BLaER1 treated with 17β-estradiol and CSF1 and Interleukin-3, amounts not matched to agents 10 nM and 100 nM (cell line): ENCODE data around the gene CYB561A3.

Experiments used
- H3K27ac ChIP-seq, 11 experiments: shearing (Covaris generic); formaldehyde crosslinking; 2 replicates each; pipeline ENCODE4 v1.8.1; 2022
- H3K27me3 ChIP-seq, 11 experiments: shearing (Covaris generic); formaldehyde crosslinking; 2 replicates each; pipeline ENCODE4 v1.8.1; 2022
- H3K36me3 ChIP-seq, 11 experiments: shearing (Covaris generic); formaldehyde crosslinking; 2 replicates each; pipeline ENCODE4 v1.8.1; 2022
- H3K4me1 ChIP-seq, 10 experiments: shearing (Covaris generic); formaldehyde crosslinking; 2 replicates each; pipeline ENCODE4 v1.8.1; 2022
- H3K4me2 ChIP-seq, 11 experiments: shearing (Covaris generic); formaldehyde crosslinking; 2 replicates each; pipeline ENCODE4 v1.8.1; 2022
- H3K4me3 ChIP-seq, 10 experiments: shearing (Covaris generic); formaldehyde crosslinking; 2 replicates each; pipeline ENCODE4 v1.8.1; 2022
- H3K9ac ChIP-seq, 11 experiments: shearing (Covaris generic); formaldehyde crosslinking; 2 replicates each; pipeline ENCODE4 v1.8.1; 2022
- H3K9me3 ChIP-seq, 11 experiments: shearing (Covaris generic); formaldehyde crosslinking; replicated peaks in 1 of 11; 2 replicates each; pipeline ENCODE4 v1.8.1; 2022
- H4K20me1 ChIP-seq, 11 experiments: shearing (Covaris generic); formaldehyde crosslinking; 2 replicates each; pipeline ENCODE4 v1.8.1; 2022
- Cebpa-rat ChIP-seq, 11 experiments: shearing (Covaris generic); IDR thresholded peaks; 2 replicates each; pipeline ENCODE4 v1.8.1; 2022

The CYB561A3 gene, protein sequence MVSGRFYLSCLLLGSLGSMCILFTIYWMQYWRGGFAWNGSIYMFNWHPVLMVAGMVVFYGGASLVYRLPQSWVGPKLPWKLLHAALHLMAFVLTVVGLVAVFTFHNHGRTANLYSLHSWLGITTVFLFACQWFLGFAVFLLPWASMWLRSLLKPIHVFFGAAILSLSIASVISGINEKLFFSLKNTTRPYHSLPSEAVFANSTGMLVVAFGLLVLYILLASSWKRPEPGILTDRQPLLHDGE

DNA sequence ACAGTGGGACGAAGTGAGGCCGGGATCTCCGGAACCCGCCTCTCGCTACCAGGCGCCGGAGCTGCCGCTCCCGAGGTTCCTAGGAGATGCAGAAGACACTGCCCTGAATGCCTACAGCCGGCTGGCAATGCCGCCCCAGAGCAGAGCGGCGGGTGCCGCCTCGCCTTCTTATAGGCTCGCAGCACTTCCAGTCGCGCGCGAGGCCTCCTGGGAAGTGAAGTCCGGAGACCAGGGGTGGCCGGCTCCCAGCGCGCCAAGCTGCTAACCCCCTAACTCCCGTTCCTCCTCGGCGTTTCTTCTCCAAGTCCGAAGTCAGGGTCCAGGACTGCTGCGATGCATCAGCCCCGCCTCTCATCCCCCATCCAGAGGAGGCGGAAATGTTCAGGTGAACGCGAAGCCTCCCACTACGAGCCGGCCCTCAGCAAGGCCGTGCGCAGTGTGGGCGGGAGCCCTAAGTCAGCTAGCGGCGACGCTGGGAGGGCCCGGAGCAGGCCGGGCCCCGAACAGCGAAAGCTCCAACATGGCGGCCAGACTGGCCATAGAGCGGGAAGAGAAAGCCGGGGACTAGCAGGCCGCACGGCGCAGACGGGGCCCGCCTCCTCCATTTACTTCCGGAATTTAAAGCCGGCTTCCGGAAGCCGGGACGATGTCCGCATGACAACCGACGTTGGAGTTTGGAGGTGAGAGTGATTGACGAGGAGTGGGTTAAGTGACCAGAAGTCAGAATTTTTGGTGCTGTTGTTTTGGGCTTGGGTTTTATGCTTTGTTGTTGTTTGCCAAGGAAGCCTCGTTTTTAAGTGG lies at the start of gene CYB561A3, which contains the start of gene TMEM138:
Gene CYB561A3 (minus strand): TSS at position 142 of the 801 bp plus-strand sequence. CDS start 5,169 bp downstream, outside the sequence.
Gene TMEM138 (plus strand): TSS at position 634 of the 801 bp plus-strand sequence. CDS start 2,017 bp downstream, outside the sequence.
- Histone ChIP-seq H4K20me1 (peaks cover 0 to 12% (median 0%) of the 10 kb centered on the region in 11 experiments; a peak in 2 of 22 replicates), H3K27me3 (no peaks in the 10 kb centered on the region), H3K9me3 (no peaks in the 10 kb centered on the region), H3K36me3 (peaks cover 32 to 38% (median 36%) of the 10 kb centered on the region in 11 experiments), H3K27ac (peak within 1 kb of the TSS; percentile 88 to 99 (median 96)), H3K4me2 (peak within 1 kb of the TSS; percentile 85 to 98 (median 90)), H3K4me1 (peaks cover 55 to 59% (median 58%) of the 10 kb centered on the region in 10 experiments), H3K9ac (peak within 1 kb of the TSS; percentile 88 to 99 (median 94)), H3K4me3 (peak within 1 kb of the TSS; percentile 67 to 86 (median 78))
- TF ChIP-seq Cebpa-rat (IDR thresholded peaks at IDR 0.05) = no peak

DNA sequence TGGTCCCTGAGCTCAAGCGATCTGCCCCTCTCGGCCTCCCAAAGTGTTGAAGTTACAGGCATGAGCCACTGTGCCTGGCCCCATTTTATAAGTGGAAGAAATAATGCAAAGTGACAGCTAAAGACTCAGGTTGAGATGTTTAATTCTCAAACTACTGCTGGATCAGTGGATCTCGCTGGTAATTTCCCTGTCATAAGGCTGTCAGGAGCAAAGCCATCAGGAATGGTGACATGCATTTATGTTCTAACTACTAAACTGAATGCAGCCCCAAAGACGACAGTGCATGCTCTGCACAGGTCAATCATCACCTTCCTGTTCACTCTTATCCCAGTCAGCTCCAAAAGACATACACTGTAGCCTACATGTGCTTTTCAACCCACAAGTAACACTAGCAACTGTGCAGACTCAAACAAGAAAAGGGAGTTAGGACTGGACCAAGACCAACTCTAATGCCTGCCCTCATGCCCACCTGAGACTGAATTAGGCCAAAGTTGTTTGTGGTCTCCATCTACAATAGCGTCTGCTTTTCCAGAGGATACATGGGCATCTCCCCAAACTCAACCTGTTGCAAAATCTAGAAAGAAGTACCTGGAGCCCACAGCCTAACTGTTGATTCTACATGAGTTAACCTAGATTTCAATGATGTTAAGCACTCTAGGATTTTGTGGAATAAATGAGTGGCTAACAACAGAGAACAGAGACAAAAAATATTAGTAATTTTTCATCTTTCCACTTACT lies 45.5 kb upstream of the CYB561A3 start:
- no peak for TF ChIP-seq Cebpa-rat (IDR thresholded peaks at IDR 0.05)
- Histone ChIP-seq H3K27ac (no peak overlapping the region), H3K4me3 (no peak overlapping the region), H3K9ac (no peak overlapping the region), H3K4me1 (peaks cover 0 to 14% (median 0%) of the 10 kb centered on the region in 10 experiments; a peak in 4 of 20 replicates), H3K4me2 (no peak overlapping the region), H3K36me3 (peaks cover 93 to 100% (median 100%) of the 10 kb centered on the region in 11 experiments), H4K20me1 (peaks cover 29 to 96% (median 66%) of the 10 kb centered on the region in 11 experiments; a peak in 20 of 22 replicates), H3K9me3 (no peaks in the 10 kb centered on the region), H3K27me3 (no peaks in the 10 kb centered on the region)

DNA sequence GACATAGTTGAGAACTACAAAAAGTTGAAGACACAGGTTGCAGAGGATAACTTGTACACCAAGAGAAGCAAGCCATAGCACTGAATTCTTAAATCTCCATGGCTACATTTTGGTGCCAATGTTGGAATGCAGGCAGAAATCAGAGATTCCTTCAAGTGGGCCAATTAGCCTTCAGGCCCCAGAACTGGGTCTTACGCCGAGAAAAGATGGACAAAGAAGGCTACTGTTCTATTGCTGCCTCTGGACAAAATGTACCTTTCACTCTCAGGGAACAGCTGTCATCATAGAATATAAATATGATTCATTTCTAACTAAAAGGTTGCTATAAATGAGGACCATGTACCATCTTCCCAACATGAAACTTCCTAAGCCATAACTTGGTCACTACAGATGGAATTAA lies 44.4 kb upstream of the CYB561A3 start:
- H3K9me3 ChIP-seq = no peaks in the 10 kb centered on the region
- H3K9ac ChIP-seq = no peak overlapping the region
- H3K4me3 ChIP-seq = no peak overlapping the region
- H3K4me2 ChIP-seq = no peak overlapping the region
- H3K36me3 ChIP-seq = peaks cover 82 to 100% (median 99%) of the 10 kb centered on the region in 11 experiments
- H4K20me1 ChIP-seq = peaks cover 29 to 96% (median 65%) of the 10 kb centered on the region in 11 experiments; a peak in 20 of 22 replicates
- TF ChIP-seq Cebpa-rat (IDR thresholded peaks at IDR 0.05) = no peak
- H3K27me3 ChIP-seq = no peaks in the 10 kb centered on the region
- peaks cover 0 to 19% (median 0%) of the 10 kb centered on the region in 10 experiments; a peak in 4 of 20 replicates for H3K4me1 ChIP-seq
- no peak overlapping the region for H3K27ac ChIP-seq

DNA sequence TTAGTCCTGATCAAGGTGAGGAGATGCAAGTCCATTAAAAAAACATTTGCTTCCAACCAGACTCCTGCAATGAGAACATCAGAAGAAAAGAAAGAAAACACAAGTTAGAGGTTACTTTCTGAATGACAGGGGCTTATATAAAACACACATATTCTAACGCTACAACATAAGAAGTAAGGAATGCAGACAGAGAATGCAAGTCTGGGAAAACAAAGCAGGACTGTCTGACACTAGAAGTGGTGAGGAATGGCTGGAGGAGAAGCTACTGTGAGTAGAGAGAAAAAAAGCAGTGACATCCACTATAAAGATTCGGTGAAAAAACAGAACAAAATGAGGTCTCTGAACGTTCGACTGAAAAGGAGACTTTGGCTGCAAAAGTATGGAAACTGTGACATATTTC lies 43.0 kb upstream of the CYB561A3 start:
- H3K4me3 ChIP-seq = no peak overlapping the region

DNA sequence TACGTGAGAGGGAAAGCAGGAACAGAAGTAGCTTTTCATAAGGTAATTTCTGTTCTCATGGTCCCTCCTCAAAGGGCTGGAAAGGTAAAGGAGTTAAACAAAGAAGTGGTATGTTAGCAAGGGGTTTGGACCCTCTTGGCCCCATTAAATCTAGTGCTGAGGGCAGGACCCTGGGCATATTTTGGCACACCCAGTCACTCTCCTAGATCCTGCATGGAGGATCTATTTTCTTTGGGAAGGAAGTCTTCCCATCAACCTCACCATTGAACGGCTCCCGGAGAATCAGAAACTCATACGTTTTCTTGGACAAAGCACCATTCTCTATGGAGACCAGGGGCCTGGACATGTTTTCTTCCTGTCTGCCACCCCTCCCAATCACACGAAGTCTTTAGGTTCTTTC lies 42.4 kb upstream of the CYB561A3 start:
- peaks cover 63 to 88% (median 84%) of the 10 kb centered on the region in 11 experiments for H3K36me3 ChIP-seq
- H3K27me3 ChIP-seq = no peaks in the 10 kb centered on the region
- H3K4me2 ChIP-seq = peak overlapping the region in 2 of 11 experiments; percentile 1 to 10; a peak in 2 of 22 replicates
- TF ChIP-seq Cebpa-rat (IDR thresholded peaks at IDR 0.05) = no peak
- H3K27ac ChIP-seq = no peak overlapping the region
- H3K9ac ChIP-seq = no peak overlapping the region
- H3K4me1 ChIP-seq = peaks cover 0 to 24% (median 0%) of the 10 kb centered on the region in 10 experiments; a peak in 4 of 20 replicates
- H3K9me3 ChIP-seq = no peaks in the 10 kb centered on the region
- H4K20me1 ChIP-seq = peaks cover 29 to 77% (median 63%) of the 10 kb centered on the region in 11 experiments; a peak in 20 of 22 replicates
- H3K4me3 ChIP-seq = no peak overlapping the region

More for the DNA sequence above, 43.0 kb upstream of the CYB561A3 start:
- Histone ChIP-seq H3K27ac (no peak overlapping the region), H3K36me3 (peaks cover 68 to 93% (median 89%) of the 10 kb centered on the region in 11 experiments), H3K4me2 (no peak overlapping the region), H3K9ac (no peak overlapping the region), H3K9me3 (no peaks in the 10 kb centered on the region), H3K4me1 (peaks cover 0 to 24% (median 0%) of the 10 kb centered on the region in 10 experiments; a peak in 4 of 20 replicates), H4K20me1 (peaks cover 29 to 83% (median 63%) of the 10 kb centered on the region in 11 experiments; a peak in 20 of 22 replicates), H3K27me3 (no peaks in the 10 kb centered on the region)
- no peak for TF ChIP-seq Cebpa-rat (IDR thresholded peaks at IDR 0.05)

DNA sequence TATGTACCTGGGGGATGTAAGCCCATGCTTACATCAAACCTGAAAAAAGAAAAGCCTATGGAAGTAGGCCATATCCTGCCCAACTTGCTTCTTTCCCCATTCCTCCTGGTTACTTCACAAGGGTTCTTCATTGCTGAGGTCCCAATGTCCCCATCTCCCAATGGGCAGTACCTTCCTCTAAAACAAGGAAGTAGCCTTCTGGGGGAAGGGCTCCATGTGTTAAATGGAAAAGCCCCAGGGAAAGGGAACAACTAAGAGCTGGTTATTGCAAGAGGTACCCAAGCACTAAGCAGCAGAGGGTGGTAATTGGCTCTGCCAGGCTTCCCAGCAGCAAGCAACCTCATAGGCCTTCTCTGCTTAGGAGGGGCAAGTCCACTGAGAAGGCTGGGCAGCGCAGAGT lies 42.0 kb upstream of the CYB561A3 start:
- Histone ChIP-seq H3K36me3 (peaks cover 63 to 86% (median 81%) of the 10 kb centered on the region in 11 experiments), H3K27ac (no peak overlapping the region), H3K4me1 (peaks cover 0 to 24% (median 0%) of the 10 kb centered on the region in 10 experiments; a peak in 4 of 20 replicates), H3K9ac (no peak overlapping the region), H3K27me3 (no peaks in the 10 kb centered on the region), H4K20me1 (peaks cover 29 to 73% (median 61%) of the 10 kb centered on the region in 11 experiments; a peak in 20 of 22 replicates), H3K9me3 (no peaks in the 10 kb centered on the region), H3K4me3 (no peak overlapping the region), H3K4me2 (peak overlapping the region in 2 of 11 experiments; percentile 1 to 10; a peak in 2 of 22 replicates)
- TF ChIP-seq Cebpa-rat (IDR thresholded peaks at IDR 0.05) = no peak

DNA sequence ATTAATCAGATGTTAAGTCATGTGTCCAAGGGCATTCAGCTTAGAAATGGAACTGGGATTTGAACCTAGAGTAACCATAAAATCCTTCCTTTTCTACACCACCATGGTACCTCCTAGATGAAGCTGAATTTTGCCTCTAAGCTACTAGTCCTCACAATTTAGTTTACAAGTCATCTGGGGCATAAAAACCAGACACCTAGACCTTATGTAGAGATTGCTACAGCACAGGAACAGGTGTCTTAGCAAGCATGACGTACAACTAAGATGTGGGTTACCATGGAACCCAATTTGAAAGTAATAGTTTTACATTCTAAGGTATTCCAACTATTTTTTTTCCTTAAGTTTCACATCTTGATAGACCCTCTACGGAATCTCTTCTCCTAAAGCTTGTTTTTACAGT lies 39.9 kb upstream of the CYB561A3 start:
- no peak overlapping the region for H3K27ac ChIP-seq
- H3K36me3 ChIP-seq = peaks cover 55 to 81% (median 61%) of the 10 kb centered on the region in 11 experiments
- no peak for TF ChIP-seq Cebpa-rat (IDR thresholded peaks at IDR 0.05)
- H3K4me3 ChIP-seq = no peak overlapping the region
- H3K9ac ChIP-seq = no peak overlapping the region
- no peak overlapping the region for H3K4me2 ChIP-seq
- no peaks in the 10 kb centered on the region for H3K27me3 ChIP-seq
- no peaks in the 10 kb centered on the region for H3K9me3 ChIP-seq
- peaks cover 0 to 24% (median 0%) of the 10 kb centered on the region in 10 experiments; a peak in 5 of 20 replicates for H3K4me1 ChIP-seq
- peaks cover 21 to 52% (median 44%) of the 10 kb centered on the region in 11 experiments; a peak in 20 of 22 replicates for H4K20me1 ChIP-seq

DNA sequence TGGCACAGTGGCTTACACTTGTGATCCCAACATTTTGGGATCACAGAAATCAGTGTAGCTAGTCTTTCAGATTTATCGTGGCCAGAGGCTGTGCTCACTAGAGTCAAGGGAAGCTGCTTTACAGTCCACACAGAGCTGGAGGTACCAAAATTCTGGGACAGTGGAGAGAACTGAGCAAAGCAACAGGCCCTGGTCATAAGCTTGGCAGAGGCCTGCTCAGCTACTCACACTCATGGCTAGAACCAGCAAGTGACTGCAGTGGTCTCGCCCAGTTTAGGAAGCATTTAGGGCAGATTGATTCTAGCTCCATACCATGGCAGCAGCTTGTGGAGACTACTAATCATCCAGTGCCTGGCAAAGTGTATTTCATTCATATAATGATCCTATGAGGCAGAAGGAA lies 39.5 kb upstream of the CYB561A3 start:
- Histone ChIP-seq H3K9me3 (no peaks in the 10 kb centered on the region), H3K4me3 (no peak overlapping the region), H3K4me1 (peaks cover 0 to 24% (median 0%) of the 10 kb centered on the region in 10 experiments; a peak in 5 of 20 replicates), H4K20me1 (peaks cover 17 to 48% (median 40%) of the 10 kb centered on the region in 11 experiments; a peak in 18 of 22 replicates), H3K36me3 (peaks cover 52 to 81% (median 57%) of the 10 kb centered on the region in 11 experiments), H3K27ac (no peak overlapping the region), H3K4me2 (no peak overlapping the region), H3K9ac (no peak overlapping the region), H3K27me3 (no peaks in the 10 kb centered on the region)
- no peak for TF ChIP-seq Cebpa-rat (IDR thresholded peaks at IDR 0.05)
